ENCODE measurements around the gene ASB15.

Gene ASB15

DNA sequence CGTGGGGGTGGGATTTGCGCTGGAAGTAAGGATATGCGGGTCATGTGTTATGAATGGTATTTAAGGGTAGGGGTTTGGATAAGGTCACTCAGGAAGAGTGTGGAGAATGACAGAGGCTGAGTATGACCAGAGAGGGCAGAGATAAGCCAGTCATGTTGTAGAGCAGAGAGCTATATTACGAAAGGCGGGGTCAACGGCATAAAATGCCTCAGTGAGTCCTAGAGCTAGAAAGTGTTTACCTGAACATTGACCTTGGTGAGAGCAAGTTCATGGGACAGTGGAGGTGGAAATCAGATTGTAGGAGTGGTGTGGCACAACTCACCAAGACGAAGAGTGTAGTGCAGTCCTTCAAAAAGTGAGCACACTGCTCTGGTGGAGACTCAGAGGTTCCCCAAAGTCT lies 67.9 kb downstream of the ASB15 start:
- no peak for DNase-seq

DNA sequence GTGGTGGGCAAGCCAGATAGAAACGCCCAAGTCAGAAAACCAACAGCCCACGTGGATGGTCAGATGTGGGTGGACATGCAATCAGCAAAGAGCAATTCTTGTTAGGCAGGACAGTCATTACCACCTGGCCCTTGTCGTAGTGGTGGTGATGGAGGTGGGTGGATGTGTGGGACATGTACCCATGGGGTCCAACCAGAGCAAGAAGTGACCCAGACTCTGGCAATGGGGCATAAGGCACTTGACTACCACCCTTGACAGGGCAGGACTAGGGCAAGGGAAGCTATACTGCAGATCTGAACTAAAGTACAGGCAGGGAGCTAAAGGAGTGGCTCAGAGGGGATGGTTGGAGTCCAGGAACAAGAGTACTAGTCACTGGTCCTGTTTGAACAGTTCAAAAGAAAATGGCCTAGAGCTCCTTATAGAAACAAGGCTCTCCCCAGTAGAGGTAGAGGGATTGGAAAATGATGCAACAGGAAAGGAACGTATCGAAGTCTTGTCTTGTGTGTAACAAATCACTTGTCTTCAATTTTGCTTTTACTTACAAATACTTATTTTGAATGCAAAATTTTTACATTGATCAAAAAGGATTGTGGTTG lies 71.6 kb downstream of the ASB15 start:
- DNase-seq, result no peak

DNA sequence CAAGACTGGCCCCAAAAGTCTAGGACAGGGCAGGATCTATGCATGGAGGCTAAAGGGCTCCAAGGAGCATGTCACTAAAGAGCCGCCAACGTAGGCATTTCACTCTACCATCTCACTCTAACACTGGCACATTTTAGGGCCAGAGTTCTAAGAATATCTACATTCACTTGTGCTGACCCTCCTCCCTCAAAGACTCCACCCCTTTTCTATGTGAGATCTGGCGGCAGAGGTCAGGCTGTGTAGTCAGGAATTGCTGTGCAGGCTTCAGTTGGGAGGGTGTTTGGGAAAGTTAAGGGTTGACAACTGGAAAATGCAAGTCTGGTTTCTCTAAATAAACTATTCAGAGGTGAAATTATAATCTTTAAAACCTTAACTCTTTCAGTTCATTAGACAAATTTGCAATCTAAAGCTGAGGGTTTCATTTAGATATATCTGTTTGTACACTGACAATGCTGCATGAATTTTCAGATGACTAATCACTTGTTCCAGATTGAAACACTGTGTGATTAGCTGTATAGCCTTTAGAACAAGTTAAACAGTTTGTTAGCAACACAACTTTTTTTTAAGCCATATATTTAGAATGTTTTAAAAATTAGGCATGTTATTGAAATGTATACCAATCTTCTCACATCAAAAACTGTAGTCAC lies 72.3 kb downstream of the ASB15 start:
- no peak for DNase-seq

DNA sequence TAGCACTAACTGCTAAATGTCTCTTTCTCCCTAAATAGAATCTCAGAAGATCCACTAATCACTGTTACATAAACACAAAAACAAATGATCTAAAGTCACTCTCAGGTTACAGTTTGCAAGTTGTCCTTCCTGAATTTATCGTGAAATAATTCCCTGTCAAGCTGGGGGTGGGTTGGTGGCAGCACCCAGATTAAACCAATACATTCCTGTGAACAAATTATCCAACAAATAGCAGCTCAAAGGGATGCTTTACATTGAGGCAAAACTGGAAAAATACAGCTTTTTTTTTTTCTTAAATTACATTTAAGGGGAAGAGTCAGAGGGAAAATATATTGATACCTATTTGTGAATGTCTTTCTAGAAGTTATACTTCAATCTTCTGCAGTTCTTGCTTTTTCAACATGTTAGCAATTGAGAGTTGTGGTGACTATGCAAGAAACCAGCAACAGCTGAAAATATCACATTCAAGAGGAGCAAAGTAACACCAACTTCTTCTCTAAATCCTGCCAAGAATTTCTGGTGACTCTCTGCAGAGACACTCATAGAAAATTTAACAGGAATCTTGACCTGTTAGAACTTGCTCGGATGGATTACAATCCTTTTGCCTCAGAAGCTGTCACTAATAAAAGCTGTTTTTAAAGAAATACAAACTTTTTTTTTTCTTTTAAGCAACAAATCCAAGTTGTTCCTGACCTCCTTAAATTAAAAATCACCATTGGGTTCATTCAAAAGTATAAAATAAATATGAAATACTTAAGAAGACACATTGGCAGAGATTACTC lies 73.0 kb downstream of the ASB15 start:
- DNase-seq, result no peak

DNA sequence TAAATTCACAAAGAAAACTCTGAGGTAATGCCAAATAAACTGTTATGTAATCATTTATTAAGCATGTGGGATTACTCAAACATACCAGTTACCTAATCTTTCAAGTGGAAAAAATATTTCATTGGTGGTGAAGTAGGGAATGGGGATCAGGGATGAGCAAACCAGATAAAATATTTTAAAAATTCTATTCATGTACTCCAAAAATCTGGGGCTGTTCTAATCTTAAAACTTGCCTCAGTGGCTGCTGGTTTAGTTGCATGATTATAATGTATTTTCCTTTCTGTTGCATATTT lies 73.5 kb downstream of the ASB15 start:
- DNase-seq, result no peak

DNA sequence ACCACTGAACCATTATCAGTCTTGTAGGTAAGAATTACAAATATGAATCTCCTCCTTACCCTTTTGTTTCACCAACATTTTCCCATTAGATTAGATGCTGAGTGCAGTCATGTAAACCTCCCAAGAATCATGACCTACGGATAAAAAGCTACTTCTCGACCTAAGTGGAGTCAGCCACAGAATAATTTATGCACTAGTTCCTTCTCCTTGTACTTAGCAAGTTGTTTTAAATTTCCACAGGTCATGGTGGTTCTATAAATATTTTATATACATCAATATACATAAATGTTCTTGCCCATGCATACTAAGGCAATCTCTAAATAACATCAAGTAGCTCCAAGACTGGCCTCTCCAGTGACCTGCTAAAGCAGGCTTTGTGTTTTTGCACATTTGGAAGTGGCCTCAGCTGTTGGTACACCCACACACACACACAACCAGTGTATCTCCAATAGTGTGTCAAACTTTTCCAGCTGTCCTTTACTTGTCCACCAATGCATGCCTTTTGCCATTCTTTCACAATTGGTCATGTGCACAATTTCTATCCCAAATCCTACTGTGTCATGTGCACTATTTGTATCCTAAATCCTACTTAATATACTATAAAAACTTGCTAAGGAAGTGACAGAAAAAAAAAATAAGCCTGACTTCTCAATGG lies 75.6 kb downstream of the ASB15 start:
- DNase-seq, result no peak

DNA sequence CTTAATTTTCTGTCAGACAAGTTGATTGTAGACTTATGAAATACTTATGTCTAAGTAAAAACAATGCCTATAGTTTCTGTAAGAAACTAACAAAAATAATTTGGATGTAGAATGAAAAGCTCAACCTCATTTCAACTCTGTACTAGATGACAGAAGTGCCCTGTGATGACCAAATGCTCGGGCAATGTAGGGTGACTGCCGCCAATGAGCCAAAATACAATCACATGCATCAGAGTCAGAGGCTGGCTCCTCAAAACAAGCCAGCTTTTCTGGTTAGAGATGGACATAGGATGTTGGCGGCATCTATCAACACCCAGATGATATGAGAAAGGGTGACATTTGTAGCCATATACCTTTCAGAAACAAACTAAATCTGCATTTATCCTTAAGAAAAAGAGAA lies 78.0 kb downstream of the ASB15 start:
- DNase-seq, result no peak

DNA sequence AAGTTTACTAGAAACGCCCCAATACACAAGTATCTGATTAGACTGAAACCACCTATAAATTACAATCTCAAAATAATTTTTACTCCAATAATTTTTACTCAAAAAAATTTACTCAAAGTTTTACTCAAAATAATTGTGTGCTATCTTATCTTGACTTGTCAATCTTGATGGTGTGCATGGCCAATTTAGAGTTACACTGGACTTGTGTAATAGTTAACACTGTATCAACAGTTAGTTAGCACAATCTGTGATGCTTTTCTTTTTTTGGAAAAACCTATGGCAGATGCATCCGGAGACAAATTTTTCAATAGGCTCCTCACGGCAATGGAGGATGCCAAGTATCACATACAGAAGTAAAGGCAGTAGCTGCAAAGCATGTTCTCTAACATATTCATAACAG lies 79.0 kb downstream of the ASB15 start:
- DNase-seq, result no peak

DNA sequence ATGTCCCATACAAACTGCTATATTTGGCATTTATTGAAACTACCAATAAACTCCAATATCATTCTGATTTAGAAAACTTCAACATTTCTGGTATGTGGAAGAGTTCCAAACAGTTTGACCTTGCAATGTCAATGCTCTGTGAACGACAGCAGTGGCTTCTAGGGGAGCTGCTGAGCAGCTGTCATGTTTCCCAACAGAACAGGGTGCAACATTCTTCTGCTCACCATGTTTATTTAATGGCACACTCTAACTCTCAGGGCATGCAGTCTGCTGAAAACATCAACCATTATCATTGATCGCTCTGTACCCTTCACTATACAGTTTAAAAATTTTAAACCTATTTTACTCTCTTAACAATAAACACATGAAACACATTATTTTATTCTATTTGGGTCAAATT lies 79.9 kb downstream of the ASB15 start:
- no peak for DNase-seq

DNA sequence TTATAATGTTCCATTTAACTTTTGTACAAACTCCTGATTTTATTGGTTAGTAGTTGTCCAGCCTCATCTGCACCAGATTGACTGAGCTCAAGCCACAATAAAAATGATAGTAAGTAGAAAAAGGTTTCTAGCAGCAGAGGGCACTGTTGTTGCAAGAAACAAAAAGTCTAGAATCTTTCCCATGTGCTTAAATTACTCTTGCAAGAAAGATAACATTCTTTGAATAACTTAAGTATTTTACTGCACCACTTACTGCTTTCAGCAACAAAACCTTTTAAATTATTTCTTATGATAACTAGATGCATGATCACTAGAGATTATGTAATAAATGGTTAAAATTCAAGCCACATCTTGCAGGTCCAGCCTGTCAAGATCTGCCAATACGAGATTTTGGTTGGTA lies 81.1 kb downstream of the ASB15 start:
- DNase-seq, result peak; percentile 32

DNA sequence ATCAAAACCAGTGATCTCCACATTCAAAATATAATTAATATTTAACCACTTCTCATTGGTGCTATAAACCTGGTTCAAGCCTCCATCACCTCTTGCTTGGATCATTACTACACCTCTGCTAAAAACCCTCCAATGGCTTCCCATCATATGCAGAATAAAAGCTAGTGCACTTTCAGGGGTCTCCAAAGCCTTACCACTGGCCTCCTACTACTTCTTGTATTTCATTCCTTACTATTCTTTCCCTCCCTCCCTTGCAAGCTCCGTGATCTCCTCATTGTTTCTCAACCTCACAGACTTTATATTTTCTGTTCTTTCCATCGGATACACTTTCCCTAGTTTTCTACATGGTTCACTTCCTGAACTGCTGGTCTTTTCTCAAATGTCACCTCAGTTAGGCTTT lies 85.5 kb downstream of the ASB15 start:
- DNase-seq, result no peak

DNA sequence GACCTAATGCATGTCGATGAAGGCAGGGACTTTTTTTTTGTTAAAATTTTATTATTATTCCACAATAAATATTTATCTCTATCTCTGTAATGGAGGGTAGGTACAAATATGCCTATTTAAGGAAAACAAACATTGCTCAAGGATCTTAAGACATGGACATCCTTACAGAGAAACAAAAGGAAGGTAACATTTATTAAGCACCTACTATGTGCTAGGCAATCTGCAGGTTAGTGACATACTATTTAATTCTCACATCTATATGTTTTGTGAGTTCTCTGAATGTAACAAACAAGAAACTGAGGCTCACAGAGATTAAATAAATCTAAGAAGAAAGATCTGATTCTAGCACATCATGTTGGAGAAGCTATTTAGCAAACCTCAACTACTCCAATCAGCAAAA lies 86.1 kb downstream of the ASB15 start:
- no peak for DNase-seq

All from NCI-H2029 (cell line).